ENCODE data around the gene CDH4.
A peak's percentile ranks its signal among the peaks of the same experiment; 100 is the strongest.

CDH4 gene

GRCh38 chr20:61762167-61762710 lies 510.2 kb downstream of the CDH4 start:
- DNase-seq, result peak; percentile 7

- DNase-seq, result no peak
Observed at GRCh38 chr20:61762886-61763739, 511.1 kb downstream of the CDH4 start.

GRCh38 chr20:61763740-61764400 lies 511.8 kb downstream of the CDH4 start:
- DNase-seq, result no peak

GRCh38 chr20:61764471-61765025 lies 512.5 kb downstream of the CDH4 start:
- DNase-seq, result no peak

GRCh38 chr20:61765081-61765870 lies 513.2 kb downstream of the CDH4 start:
- no peak for DNase-seq

GRCh38 chr20:61765871-61766654 lies 514.0 kb downstream of the CDH4 start:
- DNase-seq, result no peak

GRCh38 chr20:61766921-61767610 lies 515.0 kb downstream of the CDH4 start:
- DNase-seq, result no peak

- DNase-seq, result no peak
Observed at GRCh38 chr20:61767761-61768494, 515.9 kb downstream of the CDH4 start.

- DNase-seq, result no peak
Observed at GRCh38 chr20:61768571-61769285, 516.7 kb downstream of the CDH4 start.

- DNase-seq, result no peak
Observed at GRCh38 chr20:61769286-61769832, 517.3 kb downstream of the CDH4 start.

- DNase-seq, result no peak
Observed at GRCh38 chr20:61770113-61770585, 518.1 kb downstream of the CDH4 start.

GRCh38 chr20:61771805-61772350 lies 519.8 kb downstream of the CDH4 start:
- DNase-seq, result no peak

GRCh38 chr20:61772828-61773631 lies 521.0 kb downstream of the CDH4 start:
- no peak for DNase-seq

GRCh38 chr20:61773926-61774587 lies 522.0 kb downstream of the CDH4 start:
- no peak for DNase-seq

GRCh38 chr20:61775423-61775822 lies 523.4 kb downstream of the CDH4 start:
- no peak for DNase-seq

- DNase-seq, result no peak
Observed at GRCh38 chr20:61776491-61777075, 524.5 kb downstream of the CDH4 start.

- no peak for DNase-seq
Observed at GRCh38 chr20:61777773-61778494, 525.9 kb downstream of the CDH4 start.
